Gastroesophageal sphincter (tissue), 3 donors: ENCODE results near the gene STX8.

Experiments
- CTCF ChIP-seq, 4 experiments: fragments of 200-600 bp in 2 of 4; fragments of 450-650 bp in 2 of 4; sonication (generic) in 1 of 4; IDR thresholded peaks; one replicate each; pipeline ENCODE4 v1.5.1; 2017 to 2019; ENCODE audit warnings: antibody characterized with exemption in 4 of 4, mild to moderate bottlenecking in 2 of 4, moderate library complexity in 2 of 4
- EP300 ChIP-seq: sonication (generic); formaldehyde crosslinking; IDR thresholded peaks from one replicate; pipeline ENCODE4 v1.6.1; 2017; ENCODE audit warnings: antibody characterized with exemption, mild to moderate bottlenecking
- POLR2A ChIP-seq, 2 donors: fragments of 450-650 bp; IDR thresholded peaks; one replicate each; pipeline ENCODE4 v1.6.1; 2017; ENCODE audit warnings: antibody characterized with exemption in 2 of 2, mild to moderate bottlenecking in 2 of 2, moderate library complexity in 1 of 2
- POLR2AphosphoS5 ChIP-seq: sonication (generic); formaldehyde crosslinking; IDR thresholded peaks from one replicate; pipeline ENCODE4 v1.6.1; 2017; ENCODE audit warnings: antibody characterized with exemption

GRCh38 chr17:9241774-9242496 is 333.7 kb downstream of the STX8 start:
- no peak for TF ChIP-seq CTCF (IDR thresholded peaks at IDR 0.05)
- TF ChIP-seq POLR2A (IDR thresholded peaks at IDR 0.05): no peak
- TF ChIP-seq EP300: no peak
- no peak for TF ChIP-seq POLR2AphosphoS5
